Measurements from ENCODE around the gene TPK1.

Gene TPK1

GRCh38 chr7:144682581-144683280, 153.1 kb downstream of the TPK1 start:
- H3K4me3 Mint-ChIP-seq: no peak overlapping the region
- H3K4me1 Mint-ChIP-seq: no peaks in the 10 kb centered on the region
- no peak for ATAC-seq
- H3K9me3 Mint-ChIP-seq: no peaks in the 10 kb centered on the region
- peaks cover 4% of the 10 kb centered on the region for H3K36me3 Mint-ChIP-seq (ENCODE audit: low read depth)
- H3K27ac Mint-ChIP-seq: no peak overlapping the region
- no peak for DNase-seq
- no peaks in the 10 kb centered on the region for H3K27me3 Mint-ChIP-seq

- Mint-ChIP-seq H3K27ac (no peak overlapping the region), H3K4me1 (no peaks in the 10 kb centered on the region), H3K4me3 (no peak overlapping the region), H3K27me3 (no peaks in the 10 kb centered on the region), H3K36me3 (ENCODE audit: low read depth) (no peaks in the 10 kb centered on the region), H3K9me3 (no peaks in the 10 kb centered on the region)
- DNase-seq: no peak
- ATAC-seq: no peak
These were observed 159.4 kb downstream of the TPK1 start for GRCh38 chr7:144676492-144676891.

DNA sequence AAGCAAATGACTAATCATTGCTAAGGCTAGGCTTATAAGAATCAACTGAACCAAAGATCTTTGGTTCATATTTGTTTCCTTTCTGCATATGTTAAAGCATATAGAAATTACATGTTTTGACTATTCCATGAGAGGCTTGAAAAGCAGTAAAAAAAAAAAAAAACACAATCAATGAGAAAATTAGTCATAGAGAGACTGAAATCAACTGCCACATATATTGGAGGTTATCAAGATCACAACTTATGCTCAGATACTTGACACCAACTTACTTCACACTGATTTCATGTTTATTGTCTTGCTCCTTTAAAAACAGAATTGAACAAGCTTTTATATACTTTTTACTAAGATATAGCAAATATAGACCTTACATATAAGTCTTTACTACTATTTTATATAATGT, 161.3 kb downstream of the TPK1 start:
- DNase-seq (no peak), ATAC-seq (no peak)
- H3K27ac Mint-ChIP-seq: no peak overlapping the region
- no peaks in the 10 kb centered on the region for H3K9me3 Mint-ChIP-seq
- no peaks in the 10 kb centered on the region for H3K36me3 Mint-ChIP-seq (ENCODE audit: low read depth)
- H3K4me3 Mint-ChIP-seq: no peak overlapping the region
- no peaks in the 10 kb centered on the region for H3K27me3 Mint-ChIP-seq
- H3K4me1 Mint-ChIP-seq: no peaks in the 10 kb centered on the region

DNA sequence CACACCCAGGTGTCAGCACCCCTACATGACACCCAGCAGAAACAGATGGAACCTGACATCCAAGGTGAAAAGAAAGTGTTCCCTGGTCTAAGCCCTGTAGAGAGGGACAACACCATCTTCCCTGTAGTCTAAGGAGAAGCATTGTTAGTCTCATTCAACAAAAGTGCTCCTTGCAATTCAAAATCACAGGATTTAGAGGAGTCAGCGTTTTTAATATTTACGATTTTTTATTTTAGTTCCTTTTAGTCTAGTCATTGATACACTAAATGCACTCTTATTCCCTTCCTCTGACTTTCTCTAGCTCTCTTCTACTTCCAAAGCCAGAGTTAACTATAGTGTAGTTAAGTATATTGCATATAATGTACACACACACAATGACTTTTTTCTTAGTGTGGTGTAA, 163.0 kb downstream of the TPK1 start:
- H3K27me3 Mint-ChIP-seq: no peaks in the 10 kb centered on the region
- no peak overlapping the region for H3K4me3 Mint-ChIP-seq
- H3K9me3 Mint-ChIP-seq: no peaks in the 10 kb centered on the region
- no peak for DNase-seq
- H3K36me3 Mint-ChIP-seq (ENCODE audit: low read depth): no peaks in the 10 kb centered on the region
- no peak overlapping the region for H3K27ac Mint-ChIP-seq
- H3K4me1 Mint-ChIP-seq: no peaks in the 10 kb centered on the region
- ATAC-seq: no peak

DNA sequence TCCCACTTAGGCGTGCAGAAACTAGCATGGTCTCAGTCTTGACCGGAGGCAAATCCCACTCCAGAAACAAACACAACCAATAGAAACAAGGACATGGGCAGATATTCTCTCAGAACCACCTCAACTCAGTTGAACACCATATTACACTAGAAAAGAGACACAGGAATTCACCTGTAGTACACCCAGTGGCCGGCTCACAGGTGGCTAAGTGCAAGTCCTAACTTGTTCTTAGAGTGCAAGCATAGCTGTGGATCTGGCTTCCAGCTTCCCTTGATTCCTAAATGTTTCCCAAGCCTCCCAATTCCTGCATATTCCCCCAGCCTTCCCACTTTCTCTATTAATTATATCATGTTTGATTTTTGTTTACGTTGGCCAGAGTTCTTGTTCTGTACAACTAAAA, 164.4 kb downstream of the TPK1 start:
- no peaks in the 10 kb centered on the region for H3K27me3 Mint-ChIP-seq
- no peaks in the 10 kb centered on the region for H3K4me1 Mint-ChIP-seq
- no peak overlapping the region for H3K4me3 Mint-ChIP-seq
- no peak for DNase-seq
- no peaks in the 10 kb centered on the region for H3K9me3 Mint-ChIP-seq
- H3K27ac Mint-ChIP-seq: no peak overlapping the region
- no peak for ATAC-seq
- no peaks in the 10 kb centered on the region for H3K36me3 Mint-ChIP-seq (ENCODE audit: low read depth)

DNA sequence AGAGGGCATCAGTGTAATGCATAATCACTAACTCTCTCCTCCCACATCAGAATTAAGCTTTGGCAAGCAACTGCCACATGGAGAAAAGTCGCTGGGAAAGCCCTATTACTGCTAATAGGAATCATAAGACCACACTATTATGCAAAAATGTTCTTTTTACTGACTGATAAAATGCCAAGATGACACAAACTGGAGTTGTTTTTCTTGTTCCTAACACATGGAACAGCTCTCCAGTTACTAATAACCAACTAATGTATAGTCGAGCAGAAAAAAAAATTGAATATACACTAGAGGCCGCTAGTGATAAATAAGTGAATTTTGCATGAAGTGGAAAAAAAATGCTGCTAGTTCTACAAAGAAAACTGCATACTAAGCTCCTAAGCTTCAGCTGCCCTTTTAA, 165.6 kb downstream of the TPK1 start:
- Mint-ChIP-seq H3K27ac (no peak overlapping the region), H3K4me3 (no peak overlapping the region), H3K4me1 (no peaks in the 10 kb centered on the region), H3K36me3 (ENCODE audit: low read depth) (peaks cover 2% of the 10 kb centered on the region), H3K27me3 (no peaks in the 10 kb centered on the region), H3K9me3 (no peaks in the 10 kb centered on the region)
- DNase-seq (no peak), ATAC-seq (no peak)

GRCh38 chr7:144668503-144668902, 167.3 kb downstream of the TPK1 start:
- Mint-ChIP-seq H3K4me3 (no peak overlapping the region), H3K27ac (no peak overlapping the region), H3K9me3 (peaks cover 8% of the 10 kb centered on the region), H3K36me3 (ENCODE audit: low read depth) (peaks cover 14% of the 10 kb centered on the region), H3K4me1 (no peaks in the 10 kb centered on the region), H3K27me3 (no peaks in the 10 kb centered on the region)
- no peak for ATAC-seq
- no peak for DNase-seq

DNA sequence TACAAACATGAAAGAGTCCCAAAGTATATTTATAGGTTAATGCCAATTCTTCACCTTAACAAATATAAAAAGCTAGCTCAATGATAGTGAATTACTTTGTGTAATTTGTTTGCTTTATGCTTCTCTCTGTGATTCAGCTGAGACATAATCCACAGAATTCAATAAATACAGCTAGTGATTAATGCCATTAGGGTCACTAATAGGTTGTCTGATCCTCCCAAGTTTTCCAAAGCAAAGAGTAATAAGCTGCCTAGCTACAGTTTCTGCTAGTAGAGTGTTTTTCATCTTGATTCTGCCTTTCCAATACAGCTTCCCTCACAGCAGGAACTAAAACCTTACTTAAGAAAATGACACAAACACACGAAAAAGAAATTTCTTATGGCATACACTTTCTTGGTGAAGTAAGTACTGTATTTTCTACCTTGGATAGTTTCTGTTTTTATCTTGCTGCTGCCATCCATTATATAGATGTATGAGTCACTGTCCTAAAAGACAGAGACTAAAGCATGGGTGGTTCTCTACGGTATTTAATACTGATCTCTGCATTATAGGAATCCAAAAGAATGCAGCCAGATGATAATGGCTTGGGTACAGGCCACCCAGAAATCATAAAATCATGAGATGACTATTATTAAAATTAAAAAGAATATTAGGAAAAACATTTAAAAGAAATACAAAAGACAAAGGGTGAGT, 170.0 kb downstream of the TPK1 start:
- H3K36me3 Mint-ChIP-seq (ENCODE audit: low read depth): peaks cover 18% of the 10 kb centered on the region

DNA sequence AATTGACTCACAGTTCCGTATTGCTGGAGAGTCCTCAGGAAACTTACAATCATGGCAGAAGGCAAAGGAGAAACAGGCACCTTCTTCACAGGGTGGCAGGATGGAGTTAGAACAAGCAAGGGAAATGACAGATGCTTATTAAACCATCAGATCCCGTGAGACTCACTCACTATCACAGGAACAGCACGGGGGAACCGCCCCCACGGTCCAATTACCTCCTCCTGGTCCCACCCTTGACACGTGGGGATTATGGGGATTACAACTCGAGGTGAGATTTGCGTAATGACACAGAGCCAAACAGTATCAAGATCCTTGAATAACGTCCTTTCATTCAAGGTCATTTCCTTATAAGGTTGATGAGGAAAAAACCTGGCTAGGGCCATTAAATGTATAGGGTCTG, 176.6 kb downstream of the TPK1 start:
- no peaks in the 10 kb centered on the region for H3K27me3 Mint-ChIP-seq
- H3K4me3 Mint-ChIP-seq: no peak overlapping the region
- ATAC-seq (no peak), DNase-seq (no peak)
- no peak overlapping the region for H3K27ac Mint-ChIP-seq
- H3K4me1 Mint-ChIP-seq: no peaks in the 10 kb centered on the region
- H3K36me3 Mint-ChIP-seq (ENCODE audit: low read depth): peaks cover 7% of the 10 kb centered on the region
- peaks cover under 1% of the 10 kb centered on the region for H3K9me3 Mint-ChIP-seq

More for the DNA sequence above, 170.0 kb downstream of the TPK1 start:
- Mint-ChIP-seq H3K4me3 (no peak overlapping the region), H3K4me1 (no peaks in the 10 kb centered on the region), H3K9me3 (peaks cover 8% of the 10 kb centered on the region), H3K27ac (no peak overlapping the region), H3K27me3 (no peaks in the 10 kb centered on the region)
- no peak for ATAC-seq
- DNase-seq: no peak

- H3K4me1 Mint-ChIP-seq: no peaks in the 10 kb centered on the region
- H3K27me3 Mint-ChIP-seq: no peaks in the 10 kb centered on the region
- ATAC-seq (no peak), DNase-seq (no peak)
- H3K27ac Mint-ChIP-seq: no peak overlapping the region
- H3K9me3 Mint-ChIP-seq: peaks cover 3% of the 10 kb centered on the region
- no peaks in the 10 kb centered on the region for H3K36me3 Mint-ChIP-seq (ENCODE audit: low read depth)
- no peak overlapping the region for H3K4me3 Mint-ChIP-seq
These were observed 178.8 kb downstream of the TPK1 start for GRCh38 chr7:144656965-144657517.

GRCh38 chr7:144653449-144653848, 182.4 kb downstream of the TPK1 start:
- no peaks in the 10 kb centered on the region for H3K27me3 Mint-ChIP-seq
- no peaks in the 10 kb centered on the region for H3K4me1 Mint-ChIP-seq
- peaks cover 12% of the 10 kb centered on the region for H3K36me3 Mint-ChIP-seq (ENCODE audit: low read depth)
- H3K4me3 Mint-ChIP-seq: no peak overlapping the region
- peaks cover 4% of the 10 kb centered on the region for H3K9me3 Mint-ChIP-seq
- H3K27ac Mint-ChIP-seq: no peak overlapping the region
- DNase-seq (no peak), ATAC-seq (no peak)

GRCh38 chr7:144650439-144650838, 185.4 kb downstream of the TPK1 start:
- peaks cover 4% of the 10 kb centered on the region for H3K9me3 Mint-ChIP-seq
- ATAC-seq: no peak
- no peak for DNase-seq
- no peaks in the 10 kb centered on the region for H3K27me3 Mint-ChIP-seq
- no peak overlapping the region for H3K27ac Mint-ChIP-seq
- peaks cover 28% of the 10 kb centered on the region for H3K36me3 Mint-ChIP-seq (ENCODE audit: low read depth)
- H3K4me1 Mint-ChIP-seq: no peaks in the 10 kb centered on the region
- no peak overlapping the region for H3K4me3 Mint-ChIP-seq

- DNase-seq (no peak), ATAC-seq (no peak)
- Mint-ChIP-seq H3K27ac (no peak overlapping the region), H3K9me3 (peaks cover 4% of the 10 kb centered on the region), H3K27me3 (no peaks in the 10 kb centered on the region), H3K4me1 (no peaks in the 10 kb centered on the region), H3K4me3 (no peak overlapping the region), H3K36me3 (ENCODE audit: low read depth) (peaks cover 32% of the 10 kb centered on the region)
These were observed 186.7 kb downstream of the TPK1 start for GRCh38 chr7:144649120-144649519.

DNA sequence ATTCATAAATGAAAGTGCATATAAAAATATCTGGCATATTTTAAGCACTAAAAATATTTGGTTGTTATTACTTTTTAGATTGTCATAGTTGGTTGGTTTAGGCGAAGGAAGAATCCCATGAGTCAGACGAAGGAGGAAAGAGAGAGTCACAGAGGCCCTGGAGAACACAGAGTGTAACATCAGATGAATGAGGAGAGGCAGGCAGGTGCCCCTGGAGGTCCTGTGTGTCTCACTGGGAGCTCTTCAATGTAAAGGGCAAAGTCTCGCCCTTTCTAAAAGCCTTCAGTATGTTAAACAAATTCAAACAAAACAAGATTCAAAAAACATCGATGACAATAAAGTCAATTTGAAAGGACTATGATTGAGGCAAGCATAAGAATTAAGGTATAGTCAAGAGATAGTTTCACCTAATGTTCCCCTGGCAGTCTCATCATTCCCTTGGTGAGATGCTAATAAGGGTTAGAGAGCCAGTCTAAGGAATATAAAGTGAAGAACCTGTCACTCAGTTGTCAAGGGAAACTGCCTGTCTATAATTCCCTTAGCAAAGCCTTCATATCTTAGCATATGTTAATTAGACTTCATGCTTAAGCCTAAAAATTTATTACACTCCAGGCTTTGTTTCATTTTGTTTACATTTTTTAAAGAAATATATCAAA, 194.3 kb downstream of the TPK1 start:
- Mint-ChIP-seq H3K9me3 (no peaks in the 10 kb centered on the region), H3K4me3 (no peak overlapping the region), H3K27ac (no peak overlapping the region), H3K36me3 (ENCODE audit: low read depth) (peaks cover 13% of the 10 kb centered on the region), H3K4me1 (no peaks in the 10 kb centered on the region), H3K27me3 (no peaks in the 10 kb centered on the region)
- DNase-seq (no peak), ATAC-seq (no peak)

DNA sequence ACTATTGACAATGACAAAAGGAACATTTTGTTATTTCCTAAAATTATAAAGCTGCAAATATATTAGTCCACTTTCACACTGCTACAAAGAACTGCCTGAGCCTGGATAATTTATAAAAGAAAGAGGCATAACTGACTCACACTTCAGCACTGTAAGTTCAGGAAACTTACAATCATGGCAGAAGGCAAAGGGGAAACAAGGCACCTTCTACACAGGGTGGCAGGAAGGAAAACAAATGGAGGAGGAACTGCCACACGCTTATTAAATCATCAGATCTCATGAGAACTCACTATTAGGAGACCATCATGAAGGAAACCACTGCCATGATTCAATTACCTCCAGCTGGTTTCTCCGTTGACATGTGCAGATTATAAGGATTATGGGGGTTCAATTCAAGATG, 203.1 kb downstream of the TPK1 start:
- Mint-ChIP-seq H3K4me1 (no peaks in the 10 kb centered on the region), H3K36me3 (ENCODE audit: low read depth) (peaks cover 10% of the 10 kb centered on the region), H3K27ac (no peak overlapping the region), H3K4me3 (no peak overlapping the region), H3K9me3 (peaks cover 13% of the 10 kb centered on the region), H3K27me3 (no peaks in the 10 kb centered on the region)
- ATAC-seq (no peak), DNase-seq (no peak)
